Dermis blood vessel endothelial cell (primary cell): ENCODE results near the gene LPGAT1. TPM values are rescaled to one million over a fixed set of nuclear protein-coding genes. Genes with fewer than 3 reads are reported as not detected.

Experiments used
- DNase-seq: peaks from one replicate; pipeline ENCODE4 v3.0.0; 2010
- total RNA-seq: library from RNA; depleted of rRNA; stranded (reverse); fragments of >200 nt; gene quantifications from 2 replicates; pipeline ENCODE4 v1.2.3, GENCODE V29; 2014

LPGAT1 gene
- total RNA-seq, 1 donor from 2014 or later: 76.6 TPM

DNA sequence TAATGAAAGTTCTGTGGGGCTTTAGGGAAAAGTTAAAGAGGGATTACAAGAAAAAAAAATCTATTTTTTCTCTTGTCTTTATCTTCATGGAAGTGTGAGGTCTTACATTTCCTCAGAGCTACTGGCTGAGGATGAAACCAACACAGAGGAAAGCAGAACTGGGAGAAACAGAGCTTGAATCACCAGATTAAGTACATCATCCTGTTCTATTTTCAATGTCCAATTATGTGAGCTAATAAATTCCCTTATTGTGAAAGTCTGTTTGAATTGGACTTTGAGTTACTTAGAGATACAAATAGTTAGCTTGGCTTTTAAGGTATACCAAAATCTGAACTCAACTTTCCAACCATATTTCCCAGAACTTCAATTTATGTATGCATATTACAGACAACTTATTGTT is 69.2 kb downstream of the LPGAT1 start:
- DNase-seq: no peak

DNA sequence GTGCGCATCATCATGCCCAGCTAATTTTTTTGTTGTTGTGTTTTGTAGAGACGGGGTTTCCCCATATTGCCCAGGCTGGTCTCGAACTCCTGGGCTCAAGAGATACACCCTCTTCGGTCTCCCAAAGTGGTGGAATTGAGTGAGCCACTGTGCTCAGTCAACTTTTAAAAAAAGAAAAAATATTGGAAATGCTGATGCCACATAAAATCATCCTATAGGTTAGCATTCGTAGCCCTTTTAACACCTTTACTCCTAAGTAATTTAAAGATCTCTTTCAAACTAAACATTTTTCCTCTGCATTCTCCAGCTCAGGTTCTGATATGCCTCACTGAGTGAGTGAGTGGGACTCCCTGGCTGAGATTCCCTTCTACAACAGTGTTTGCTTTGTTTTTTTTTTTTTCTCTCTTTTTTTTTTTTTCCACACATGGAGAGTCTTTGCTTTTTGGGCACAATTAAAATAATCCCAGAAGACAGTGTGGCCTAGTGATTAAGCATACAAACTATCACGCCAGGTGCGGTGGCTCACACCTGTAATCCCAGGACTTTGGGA is 74.0 kb downstream of the LPGAT1 start:
- no peak for DNase-seq

- DNase-seq: no peak
These were observed 76.8 kb downstream of the LPGAT1 start for GRCh38 chr1:211753649-211754251.

DNA sequence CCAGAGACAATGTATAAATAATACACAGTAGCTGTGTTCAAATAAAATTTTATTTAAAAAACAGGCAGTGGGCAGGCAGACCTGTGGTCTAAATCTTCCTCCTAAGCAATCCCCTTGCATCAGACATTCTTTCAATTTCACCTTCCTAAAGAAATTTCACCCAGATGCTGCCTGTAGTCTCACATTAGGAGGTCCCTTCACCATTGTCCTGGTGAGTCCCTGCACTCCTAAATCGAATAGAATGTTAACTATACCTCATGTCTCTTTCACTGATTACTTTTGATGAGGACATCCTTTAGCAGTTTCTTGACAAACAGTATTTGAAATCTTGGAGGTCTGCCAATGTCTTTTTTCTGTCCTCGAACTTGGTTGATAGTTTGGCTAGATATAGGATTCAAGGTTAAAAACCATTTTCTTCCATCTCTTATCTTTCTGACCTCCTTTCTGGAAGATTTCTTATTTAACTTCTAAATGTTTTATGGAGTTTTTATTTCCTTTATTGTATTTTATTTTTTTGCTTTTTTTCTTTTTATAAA is 77.5 kb downstream of the LPGAT1 start:
- DNase-seq: peak; percentile 38

- DNase-seq: no peak
These were observed 78.2 kb downstream of the LPGAT1 start for GRCh38 chr1:211752317-211752716.

GRCh38 chr1:211751438-211751837 is 79.1 kb downstream of the LPGAT1 start:
- no peak for DNase-seq

- DNase-seq: no peak
These were observed 80.0 kb downstream of the LPGAT1 start for GRCh38 chr1:211750599-211750998.

DNA sequence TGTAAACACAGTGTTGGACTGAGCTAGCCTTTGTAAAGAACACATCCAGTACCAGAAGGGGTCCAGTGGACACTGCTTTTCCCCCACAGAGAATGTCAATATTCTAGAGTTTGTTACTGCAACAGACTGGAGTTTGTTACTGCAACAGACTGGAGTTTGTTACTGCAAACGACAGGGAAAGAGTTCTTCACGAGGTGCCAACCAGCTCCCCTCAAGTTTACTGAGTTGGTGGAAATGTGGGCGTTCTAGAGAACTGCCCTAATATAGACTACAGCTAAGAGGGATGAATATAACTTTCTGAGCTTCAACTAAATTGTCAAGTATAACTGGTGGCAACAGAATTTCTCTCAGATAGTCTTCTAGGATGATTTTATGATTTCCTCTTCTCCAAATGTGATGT is 81.3 kb downstream of the LPGAT1 start:
- no peak for DNase-seq

- no peak for DNase-seq
These were observed 81.8 kb downstream of the LPGAT1 start for GRCh38 chr1:211748810-211749209.

DNA sequence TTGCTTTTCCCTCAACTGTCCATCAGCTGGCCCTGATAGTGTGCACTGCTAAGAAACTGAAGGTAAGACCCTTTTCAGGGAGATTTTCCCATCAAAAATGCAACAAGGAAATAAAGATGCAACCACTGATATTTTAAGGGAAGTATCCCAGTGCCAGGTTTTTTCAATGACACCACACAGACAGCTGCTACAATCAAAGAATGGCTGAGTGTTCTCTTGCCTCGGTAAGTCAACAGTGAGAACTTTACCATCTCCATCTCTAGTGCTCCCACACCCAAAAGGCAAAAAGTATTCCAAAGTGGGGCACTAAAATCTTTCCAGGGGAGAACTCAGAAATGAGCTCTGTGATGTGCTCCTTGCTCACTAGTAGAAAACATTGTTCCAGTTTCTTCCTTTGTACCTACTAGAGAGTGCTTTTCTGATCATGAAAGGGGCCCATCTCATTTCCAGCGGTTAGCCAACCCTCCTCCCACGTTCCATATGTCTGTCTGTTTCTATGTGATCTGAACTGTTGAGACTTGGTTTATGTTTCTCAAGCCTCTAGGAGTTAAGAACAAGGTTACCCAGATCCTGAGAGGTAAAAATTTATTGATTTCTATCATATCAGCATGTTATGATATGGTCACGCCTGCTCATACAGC is 87.6 kb downstream of the LPGAT1 start:
- no peak for DNase-seq

- DNase-seq: no peak
These were observed 88.3 kb downstream of the LPGAT1 start for GRCh38 chr1:211742272-211742671.

DNA sequence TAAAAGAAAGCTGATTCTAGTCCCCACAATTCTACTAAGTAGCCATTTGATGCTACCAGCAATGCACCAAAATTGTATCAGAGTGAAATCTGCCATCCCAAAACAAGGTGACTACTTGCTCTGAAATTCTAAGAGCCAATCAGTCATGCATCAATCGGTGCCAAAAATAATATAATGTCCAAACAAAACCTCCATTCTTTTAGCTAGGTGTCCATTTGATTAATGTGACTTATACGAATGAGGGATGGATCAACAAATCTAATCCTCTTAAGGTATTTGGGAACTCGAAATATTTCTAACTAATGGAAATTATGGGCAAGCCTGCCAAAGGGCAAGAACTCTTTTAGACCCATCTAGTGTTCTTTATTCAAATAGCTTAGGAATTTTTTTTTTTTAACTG is 88.8 kb downstream of the LPGAT1 start:
- no peak for DNase-seq

DNA sequence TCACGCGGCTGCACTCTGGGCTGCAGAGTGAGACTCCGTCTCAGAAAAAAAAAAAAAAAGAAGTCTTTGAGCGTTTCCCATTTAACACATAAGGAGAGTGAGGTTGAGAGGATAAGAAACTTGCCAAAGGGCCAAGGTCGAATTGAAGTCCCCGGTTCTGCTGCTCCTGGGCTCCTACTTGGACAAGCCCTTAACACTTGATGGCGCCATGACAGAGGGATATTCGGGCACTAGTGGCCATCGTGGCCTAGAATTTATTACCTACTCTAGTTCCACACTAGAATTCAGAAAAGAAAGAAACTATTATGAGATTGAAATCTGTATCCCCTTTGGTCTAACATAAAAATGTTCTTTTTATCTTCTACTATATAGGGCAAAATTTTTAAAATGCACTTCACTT is 89.4 kb downstream of the LPGAT1 start:
- DNase-seq: no peak

DNA sequence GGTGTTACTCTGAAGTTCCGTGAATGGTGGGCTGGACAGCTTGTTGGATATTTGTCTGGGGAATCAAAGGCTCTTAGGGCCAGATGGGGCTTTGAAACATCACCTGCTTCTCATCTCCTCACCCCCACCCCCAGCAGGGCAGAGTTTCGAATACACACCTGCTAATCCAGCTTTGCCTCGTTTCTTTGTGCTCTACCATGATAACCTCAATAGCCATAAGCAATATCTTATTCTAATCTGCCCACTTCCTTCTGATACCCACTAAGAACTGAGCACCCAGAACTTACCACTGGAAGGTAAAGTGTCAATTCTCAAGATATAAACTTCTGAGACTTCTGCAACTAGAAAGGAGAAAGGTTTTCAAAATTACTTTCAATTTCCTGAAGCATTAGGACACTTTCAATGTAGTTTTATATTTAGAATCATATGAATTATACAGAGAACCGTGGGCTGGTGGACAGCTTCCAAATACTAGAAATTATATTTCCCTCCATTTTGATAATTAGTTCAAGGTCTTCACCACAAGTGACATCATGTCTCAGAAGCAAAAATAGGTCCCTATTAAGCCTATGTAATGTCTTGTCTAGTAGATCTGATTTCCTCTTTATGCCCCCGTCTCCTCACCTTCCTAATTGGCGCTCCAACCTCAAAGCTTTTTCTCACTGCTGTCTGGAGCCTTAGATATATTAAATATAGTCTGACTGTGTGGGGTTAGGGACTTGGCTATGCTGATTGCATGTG is 90.7 kb downstream of the LPGAT1 start:
- no peak for DNase-seq

DNA sequence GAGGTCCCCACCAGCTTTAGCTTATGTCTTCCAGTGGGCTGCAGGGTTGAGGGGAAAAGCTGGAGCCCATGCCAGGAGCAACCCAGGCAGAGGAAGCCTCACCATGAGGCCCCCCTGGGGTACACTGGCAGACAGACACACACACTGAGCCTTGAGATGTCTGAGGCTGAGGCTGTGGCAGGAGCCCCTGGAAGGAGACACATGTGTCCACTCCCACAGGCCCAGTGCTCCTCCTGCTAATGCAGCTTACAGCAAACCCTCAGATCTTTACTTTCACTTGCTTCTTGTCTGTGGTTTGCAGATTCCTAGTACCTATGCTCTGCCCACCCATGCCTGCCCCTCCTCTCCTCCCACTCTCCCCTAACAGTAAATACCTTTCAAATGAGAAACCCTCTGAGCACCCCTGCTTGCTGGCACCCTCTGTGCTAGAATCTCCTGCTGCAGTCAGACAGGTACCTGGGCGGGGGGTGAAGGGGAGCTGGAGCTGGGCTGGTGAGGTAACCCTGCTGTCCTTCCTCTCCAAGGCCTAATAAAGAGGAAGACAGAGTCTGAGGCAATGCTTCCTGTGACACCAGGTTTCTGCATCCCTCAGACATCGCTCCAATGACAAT is 91.8 kb downstream of the LPGAT1 start:
- DNase-seq: no peak

- DNase-seq: no peak
These were observed 92.4 kb downstream of the LPGAT1 start for GRCh38 chr1:211738096-211738690.

DNA sequence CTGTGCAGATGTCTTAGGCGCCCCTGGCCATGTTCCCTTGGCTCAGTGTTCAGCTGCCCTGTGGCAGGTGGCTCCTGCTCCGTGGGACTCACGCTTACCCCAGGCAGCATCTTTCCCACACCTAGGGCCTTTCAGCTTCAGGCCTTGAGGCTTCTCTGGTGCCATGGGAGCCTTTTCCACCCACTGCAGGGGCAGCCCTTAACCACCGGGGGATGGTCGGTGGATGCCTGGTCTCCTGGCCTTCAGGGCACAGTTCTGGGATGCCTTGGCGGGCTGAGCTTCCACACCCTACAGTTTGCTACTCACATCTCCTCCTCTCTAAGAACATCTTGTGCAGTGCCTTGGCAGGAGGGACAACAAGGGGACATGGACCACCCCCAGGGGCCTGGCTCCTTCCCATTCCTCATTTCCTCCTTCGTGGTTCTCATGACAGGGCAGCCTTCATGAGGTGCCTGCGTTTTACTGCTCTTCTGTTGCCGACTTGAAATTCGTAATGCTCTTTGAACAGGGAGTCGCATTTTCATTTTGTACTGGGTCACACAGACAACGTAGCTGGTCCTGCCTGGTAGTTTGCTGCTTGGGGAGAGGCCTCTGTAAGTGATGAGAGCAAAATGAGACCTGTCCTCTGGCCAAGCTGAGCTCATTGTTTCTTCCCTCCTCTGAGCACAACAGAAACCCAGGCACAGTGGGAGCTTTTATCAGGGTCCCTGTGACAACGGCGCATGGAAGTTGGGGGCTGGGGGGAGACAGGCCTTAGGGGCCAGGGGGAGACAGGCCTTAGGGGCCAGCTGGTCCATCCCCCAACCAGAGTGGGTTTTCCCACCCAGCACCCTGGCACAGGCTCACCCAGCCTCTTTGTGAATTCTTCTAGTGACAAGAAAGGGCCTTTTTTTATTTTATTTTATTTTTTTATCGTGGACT is 93.2 kb downstream of the LPGAT1 start:
- DNase-seq: no peak

GRCh38 chr1:211736351-211736915 is 94.1 kb downstream of the LPGAT1 start:
- no peak for DNase-seq

DNA sequence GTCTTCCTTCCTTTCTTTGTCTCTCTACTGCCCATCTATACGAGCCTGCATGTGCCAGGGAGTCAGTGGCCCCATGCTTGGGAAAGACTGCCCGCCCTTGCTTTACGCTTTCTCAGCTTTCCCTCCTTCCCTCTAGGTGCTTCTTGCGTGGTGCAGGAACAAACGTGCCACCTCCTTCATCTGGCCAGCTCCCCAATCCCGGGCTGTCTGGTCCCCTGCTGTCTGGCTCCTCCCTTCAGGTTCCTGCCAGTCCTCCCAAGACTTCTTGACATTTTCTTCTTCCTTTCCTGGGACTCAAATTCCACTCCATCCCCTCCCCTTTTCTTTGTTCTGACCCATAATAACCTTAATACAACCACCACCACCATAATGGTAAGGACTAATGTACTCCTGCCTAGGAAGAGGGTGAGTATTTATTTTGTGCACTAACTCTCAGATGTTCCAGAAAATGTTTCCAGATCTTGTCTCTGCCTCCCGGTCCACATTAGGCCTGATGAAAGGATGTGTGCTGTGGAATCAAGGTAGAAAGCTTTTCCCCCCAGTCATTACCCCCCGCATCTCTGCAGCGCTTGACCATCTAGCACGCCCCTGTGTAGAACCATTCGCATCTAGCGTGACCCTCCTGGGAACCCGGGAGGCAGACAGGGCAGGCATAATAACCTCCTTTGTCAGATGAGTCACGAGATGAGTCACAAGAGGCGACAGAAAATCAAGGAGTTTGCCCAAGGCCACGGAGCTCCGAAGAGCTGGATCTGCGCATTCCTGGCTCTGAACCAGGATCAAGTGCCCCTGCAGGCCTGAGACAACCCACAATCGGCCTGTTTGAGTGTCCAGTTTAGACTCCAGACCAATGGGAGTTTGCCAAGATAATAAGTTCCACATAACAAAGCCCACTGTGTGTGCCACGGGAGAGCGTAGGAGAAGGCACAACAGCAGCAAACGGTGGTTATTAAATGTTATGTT is 95.1 kb downstream of the LPGAT1 start:
- peak; percentile 83 for DNase-seq

- DNase-seq: peak; percentile 54
These were observed 95.8 kb downstream of the LPGAT1 start for GRCh38 chr1:211734791-211735190.
